Lower leg skin (tissue), 3 donors: ENCODE data around the gene FLNB.

Experiments used
- POLR2A ChIP-seq, 2 donors: fragments of 450-650 bp; IDR thresholded peaks; one replicate each; pipeline ENCODE4 v1.6.1; 2016 to 2017; ENCODE audit warnings: antibody characterized with exemption in 2 of 2, mild to moderate bottlenecking in 1 of 2, moderate library complexity in 1 of 2
- TF ChIP-seq, protein P1 (sequence below), 3 donors: fragments of 450-650 bp; IDR thresholded peaks; one replicate each; pipeline ENCODE4 v1.5.1; 2016; ENCODE audit warnings: antibody characterized with exemption in 3 of 3, mild to moderate bottlenecking in 3 of 3, moderate library complexity in 2 of 3

- TF ChIP-seq, protein P1, sequence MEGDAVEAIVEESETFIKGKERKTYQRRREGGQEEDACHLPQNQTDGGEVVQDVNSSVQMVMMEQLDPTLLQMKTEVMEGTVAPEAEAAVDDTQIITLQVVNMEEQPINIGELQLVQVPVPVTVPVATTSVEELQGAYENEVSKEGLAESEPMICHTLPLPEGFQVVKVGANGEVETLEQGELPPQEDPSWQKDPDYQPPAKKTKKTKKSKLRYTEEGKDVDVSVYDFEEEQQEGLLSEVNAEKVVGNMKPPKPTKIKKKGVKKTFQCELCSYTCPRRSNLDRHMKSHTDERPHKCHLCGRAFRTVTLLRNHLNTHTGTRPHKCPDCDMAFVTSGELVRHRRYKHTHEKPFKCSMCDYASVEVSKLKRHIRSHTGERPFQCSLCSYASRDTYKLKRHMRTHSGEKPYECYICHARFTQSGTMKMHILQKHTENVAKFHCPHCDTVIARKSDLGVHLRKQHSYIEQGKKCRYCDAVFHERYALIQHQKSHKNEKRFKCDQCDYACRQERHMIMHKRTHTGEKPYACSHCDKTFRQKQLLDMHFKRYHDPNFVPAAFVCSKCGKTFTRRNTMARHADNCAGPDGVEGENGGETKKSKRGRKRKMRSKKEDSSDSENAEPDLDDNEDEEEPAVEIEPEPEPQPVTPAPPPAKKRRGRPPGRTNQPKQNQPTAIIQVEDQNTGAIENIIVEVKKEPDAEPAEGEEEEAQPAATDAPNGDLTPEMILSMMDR (IDR thresholded peaks at IDR 0.05): no peak
- TF ChIP-seq POLR2A (IDR thresholded peaks at IDR 0.05): no peak
Measured at GRCh38 chr3:58189691-58190090, 181.5 kb downstream of the FLNB start.
